ENCODE results near the gene KHDC1L.
"Not testable (repeated sequence)": the region's sequence is repeated elsewhere in the genome, so short reads cannot be mapped to it uniquely, and the experiment has no call there.

Gene KHDC1L, protein sequence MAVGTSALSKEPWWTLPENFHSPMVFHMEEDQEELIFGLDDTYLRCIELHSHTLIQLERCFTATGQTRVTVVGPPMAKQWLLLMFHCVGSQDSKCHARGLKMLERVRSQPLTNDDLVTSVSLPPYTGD

DNA sequence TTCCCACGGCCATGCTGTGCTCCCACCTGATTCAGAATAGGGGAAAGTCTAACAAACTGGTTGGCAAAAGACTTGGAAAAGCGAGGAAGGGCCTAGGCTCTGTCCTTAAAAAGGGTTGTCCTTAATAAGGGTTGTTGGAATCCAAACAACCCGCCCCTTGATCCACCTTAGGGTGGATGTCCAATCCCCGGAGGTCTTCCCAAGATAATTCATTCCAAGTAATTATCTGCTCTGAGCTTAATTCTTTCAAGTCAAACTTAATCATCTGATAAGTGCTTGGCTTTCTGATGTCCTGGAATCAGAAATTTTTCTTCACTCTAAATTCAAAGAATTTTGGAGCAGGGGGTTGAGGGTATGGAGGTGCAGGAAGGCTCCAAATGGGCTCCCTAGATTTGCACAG lies at the start of gene KHDC1L:
TSS of gene KHDC1L (minus strand) at position 101 of the 400 bp plus-strand sequence. CDS start at position 13, 88 bp downstream.
- DNase-seq: no peak

DNA sequence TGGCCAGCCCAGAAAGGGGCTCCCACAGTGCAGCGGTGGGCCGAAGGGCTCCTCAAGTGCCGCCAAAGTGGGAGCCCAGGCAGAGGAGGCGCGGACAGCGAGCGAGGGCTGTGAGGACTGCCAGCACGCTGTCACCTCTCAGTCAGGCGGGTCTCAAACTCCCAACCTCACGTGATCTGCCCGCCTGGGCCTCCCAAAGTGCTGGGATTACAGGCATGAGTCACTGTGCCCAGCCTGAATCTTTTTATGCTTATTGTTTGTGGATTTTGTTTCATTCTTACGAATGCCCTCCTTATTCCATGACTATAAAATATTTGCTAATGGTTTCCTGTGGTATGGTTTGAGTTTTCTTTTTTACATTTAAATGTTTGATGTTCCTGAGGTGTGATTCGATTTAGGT lies 44.0 kb upstream of the KHDC1L start:
- not testable (repeated sequence) for DNase-seq

DNA sequence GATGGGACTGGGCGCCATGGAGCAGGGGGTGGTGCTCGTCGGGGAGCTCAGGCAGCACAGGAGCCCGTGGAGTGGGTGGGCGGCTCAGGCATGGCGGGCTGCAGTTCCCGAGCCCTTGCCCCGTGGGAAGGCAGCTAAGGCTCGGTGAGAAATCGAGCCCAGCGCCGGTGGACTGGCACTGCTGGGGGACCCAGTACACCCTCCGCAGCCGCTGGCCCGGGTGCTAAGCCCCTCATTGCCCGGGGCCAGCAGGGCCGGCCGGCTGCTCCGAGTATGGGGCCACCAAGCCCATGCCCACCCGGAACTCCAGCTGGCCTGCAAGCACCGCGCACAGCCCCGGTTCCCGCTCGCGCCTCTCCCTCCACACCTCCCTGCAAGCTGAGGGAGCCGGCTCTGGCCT lies 43.6 kb upstream of the KHDC1L start:
- not testable (repeated sequence) for DNase-seq

DNA sequence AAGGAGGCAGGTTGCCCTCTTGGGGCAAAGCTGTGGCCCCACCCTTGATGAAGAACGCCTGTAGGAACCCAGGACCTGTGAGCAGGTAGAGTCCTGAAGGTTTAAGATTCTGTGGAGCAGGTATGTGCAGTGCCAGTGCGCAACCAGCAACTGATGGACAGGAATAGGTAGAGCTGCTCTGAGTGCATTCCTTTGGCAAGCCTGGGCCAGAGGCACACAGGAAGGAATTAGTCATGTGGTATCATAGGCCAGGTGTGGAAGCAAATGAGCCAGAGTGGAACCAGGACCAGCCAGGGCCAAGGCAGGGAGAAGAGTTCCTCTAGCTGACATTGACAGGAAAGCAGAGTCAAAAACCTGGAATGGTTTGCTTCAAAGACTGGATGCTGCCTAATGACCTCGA lies 39.1 kb upstream of the KHDC1L start:
- DNase-seq: no peak

DNA sequence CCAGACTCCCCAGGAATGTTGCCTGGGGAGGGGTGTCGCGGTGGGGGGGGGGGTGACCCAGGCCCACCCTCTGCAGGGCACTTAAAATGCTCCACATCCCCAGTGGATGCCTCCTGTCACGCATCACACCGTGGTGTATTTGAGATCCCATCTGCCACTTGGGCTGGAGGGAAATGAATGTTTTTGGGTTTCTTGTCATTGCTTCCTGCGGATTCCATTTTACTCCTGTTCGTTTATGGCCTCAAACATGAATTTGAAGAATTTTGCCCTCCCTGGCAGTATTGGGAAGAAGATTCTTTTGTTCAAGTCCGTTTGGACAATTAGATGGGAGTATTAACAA lies 38.2 kb upstream of the KHDC1L start:
- no peak for DNase-seq

DNA sequence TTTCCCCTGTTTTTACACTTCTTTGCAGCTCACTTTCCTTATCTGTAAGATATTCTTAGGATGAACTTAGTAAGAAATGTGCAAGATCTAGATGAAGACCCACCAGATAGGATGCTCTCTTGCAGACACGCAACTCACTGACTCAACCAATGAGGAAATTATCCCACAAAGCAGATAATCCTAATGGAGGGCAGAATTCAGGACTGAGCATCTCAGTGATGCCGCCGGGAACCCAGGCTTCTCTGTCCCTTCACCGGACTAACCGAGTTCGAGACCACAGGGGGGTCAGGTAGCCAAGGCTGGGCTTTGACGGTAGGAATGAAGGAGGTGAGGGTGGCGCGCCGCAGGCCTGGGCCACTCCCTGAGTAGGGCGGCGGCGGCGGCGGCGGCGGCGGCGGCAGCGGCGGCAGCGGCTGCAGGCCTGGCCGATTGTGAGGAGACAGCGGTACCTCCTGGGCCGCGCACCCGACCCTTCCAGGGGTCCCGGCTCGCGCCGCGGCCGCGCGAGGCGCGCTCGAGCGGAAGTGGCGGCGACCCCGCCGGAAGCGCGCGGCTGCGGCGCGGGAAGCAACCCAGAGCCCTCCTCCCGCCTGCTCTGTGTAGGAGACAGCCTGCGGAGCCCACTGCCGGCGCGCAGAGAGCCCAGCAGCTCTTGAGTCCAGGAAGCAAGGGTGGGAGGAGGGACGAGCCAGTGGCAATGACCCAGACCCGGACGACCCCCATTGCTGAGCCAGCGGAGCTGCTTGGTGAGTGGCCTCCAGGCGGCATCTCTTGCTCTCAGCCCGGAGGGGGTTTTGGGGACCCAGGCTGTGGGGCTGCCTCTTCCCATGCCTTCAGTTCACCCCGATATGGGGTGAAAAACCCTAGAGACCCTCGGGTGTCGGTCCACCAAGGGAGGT lies 37.6 kb upstream of the KHDC1L start, which contains the start of gene KHDC1:
TSS of gene KHDC1 (minus strand) at position 526 of the 899 bp plus-strand sequence. CDS start 20,679 bp downstream, outside the sequence.
- DNase-seq: no peak

DNA sequence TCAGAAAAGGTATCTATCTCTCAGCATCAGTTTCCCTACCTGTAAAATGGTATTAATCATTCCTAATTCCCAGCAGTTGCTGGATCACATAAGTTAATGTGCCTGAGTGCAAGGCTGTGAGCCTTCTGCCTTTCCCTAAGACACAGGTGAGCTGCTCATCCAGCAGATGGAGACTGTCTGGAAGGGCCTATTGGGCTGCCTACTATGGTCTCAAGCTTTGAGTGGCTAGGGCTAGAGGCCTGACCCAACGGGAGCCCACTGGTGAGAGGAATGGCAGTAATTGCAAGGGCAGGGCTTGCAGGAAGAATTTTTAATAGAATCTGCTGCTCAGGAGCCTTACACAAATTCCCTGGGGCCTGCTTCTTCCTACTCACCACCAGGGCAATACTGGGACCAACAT lies 33.4 kb upstream of the KHDC1L start:
- DNase-seq: no peak

DNA sequence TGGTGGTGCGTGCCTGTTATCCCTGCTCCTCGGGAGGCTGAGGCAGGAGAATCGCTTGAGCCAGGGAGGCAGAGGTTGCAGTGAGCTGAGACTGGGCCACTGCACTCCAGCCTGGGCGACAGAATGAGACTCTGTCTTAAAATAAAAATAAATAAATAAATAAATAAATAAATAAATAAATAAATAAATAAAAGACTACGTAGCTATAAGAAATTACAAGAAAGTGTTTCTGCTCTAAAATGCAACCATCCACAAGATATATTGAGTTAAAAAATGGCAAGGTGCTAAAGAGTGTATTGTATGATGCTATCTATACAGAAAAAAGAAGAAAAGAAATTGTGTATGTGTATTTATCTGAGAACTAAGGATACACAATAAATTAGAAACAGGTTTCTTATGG lies 29.0 kb upstream of the KHDC1L start:
- not testable (repeated sequence) for DNase-seq

DNA sequence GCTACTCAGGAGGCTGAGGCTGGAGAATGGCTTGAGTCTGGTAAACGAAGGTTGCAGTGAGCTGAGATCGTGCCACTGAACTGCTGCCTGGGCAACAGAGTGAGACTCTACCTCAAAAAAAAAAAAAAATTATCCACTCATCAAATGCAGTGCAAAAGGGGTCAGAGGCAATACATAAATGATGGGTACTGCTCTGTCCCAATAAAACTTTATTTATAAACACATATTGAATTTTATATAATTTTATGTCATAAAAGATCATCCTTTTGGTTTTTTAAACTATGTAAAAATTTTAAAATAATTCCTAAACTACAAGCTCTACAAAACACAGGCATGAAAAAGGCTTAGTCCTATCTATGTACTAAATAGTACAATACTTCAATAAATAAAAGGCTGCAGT lies 27.4 kb upstream of the KHDC1L start:
- no peak for DNase-seq

DNA sequence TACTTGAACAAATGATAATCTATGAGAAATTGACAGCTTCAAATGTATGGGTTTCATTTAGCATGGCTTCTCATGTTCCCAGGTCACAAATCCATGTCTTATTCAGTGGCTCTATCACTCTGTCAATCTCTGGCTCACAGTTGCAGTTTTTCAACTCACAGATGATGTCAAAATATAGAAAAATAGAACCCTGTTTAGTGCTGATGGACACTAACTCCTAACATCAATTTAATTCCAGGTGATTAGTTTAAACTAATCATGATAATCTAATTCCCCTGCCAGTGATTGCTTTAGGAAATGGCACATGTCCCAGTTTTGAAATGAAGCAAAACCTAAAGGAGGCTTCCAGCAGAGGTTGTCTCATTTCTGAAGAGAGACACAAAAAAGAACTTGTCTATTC lies 24.7 kb upstream of the KHDC1L start:
- no peak for DNase-seq

DNA sequence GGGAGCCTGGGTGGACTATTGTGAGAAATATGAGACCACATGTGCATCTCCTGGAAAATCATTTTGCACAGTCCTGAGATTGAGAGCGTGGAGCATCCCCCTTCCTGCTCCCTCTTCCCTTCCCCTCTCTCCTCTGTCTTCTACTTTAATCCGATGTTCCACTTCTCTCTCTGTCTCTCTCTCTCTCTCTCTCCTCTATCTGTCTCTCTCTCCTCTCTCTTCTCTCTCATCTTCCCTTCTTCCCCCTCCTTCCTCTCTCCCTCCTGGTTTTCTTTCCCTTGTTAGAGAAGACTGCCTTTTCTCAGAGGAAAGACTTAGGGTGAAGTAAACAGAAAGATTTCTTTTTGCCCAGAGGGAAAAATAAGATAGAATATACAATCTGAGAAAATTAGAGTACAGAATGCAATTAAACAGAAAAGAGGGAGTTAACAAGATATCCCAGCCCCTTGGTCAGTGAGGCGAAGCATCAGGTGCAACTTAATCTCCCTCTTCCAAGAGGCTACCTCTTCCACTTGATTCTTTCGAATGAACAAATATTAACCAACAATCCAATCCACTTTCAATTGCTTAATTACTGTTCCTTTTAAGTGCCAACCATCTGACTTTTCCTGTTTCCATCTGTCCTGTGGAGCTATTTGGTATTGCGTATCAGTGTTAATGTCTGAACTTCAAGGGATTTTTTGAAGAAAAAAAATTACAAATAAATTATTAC lies 23.1 kb upstream of the KHDC1L start:
- DNase-seq: no peak

DNA sequence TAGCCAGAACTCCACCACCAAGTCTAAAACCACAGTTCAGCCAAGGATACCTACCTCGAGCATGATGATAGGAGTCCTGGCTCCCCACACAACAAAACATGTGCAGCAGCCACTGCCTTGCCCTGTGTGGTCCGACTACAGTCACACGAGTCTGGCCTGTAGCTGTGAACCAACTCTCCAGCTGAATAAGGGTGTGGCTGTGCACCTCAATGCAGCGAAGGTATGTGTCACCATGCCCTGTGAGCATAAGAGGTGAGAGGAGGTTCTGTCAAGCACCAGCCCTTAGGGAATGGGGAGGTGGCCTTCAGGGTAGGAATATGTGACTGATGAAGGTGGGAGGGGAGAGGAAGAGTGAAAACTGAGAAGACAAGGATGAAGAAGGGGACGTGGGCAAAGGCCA lies 16.7 kb upstream of the KHDC1L start:
- no peak for DNase-seq

DNA sequence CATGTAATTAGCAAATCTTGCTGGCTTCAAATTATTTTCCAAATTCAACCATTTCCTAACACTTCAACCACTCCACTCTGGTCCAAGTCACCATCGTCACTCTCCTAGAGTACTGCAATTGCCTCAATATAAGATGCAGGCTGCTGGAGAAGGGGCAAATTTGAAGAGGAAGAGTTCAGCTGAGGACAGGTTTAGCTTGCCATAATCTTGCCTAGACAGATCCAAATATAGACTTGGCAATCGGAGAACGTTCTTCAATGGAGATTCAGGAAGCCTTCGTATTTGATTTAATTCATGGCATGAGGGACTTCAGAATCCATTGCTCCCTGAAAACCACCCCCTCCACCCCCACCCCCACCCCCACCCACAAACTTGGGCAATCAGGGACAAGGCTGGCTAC lies 15.4 kb upstream of the KHDC1L start:
- no peak for DNase-seq

DNA sequence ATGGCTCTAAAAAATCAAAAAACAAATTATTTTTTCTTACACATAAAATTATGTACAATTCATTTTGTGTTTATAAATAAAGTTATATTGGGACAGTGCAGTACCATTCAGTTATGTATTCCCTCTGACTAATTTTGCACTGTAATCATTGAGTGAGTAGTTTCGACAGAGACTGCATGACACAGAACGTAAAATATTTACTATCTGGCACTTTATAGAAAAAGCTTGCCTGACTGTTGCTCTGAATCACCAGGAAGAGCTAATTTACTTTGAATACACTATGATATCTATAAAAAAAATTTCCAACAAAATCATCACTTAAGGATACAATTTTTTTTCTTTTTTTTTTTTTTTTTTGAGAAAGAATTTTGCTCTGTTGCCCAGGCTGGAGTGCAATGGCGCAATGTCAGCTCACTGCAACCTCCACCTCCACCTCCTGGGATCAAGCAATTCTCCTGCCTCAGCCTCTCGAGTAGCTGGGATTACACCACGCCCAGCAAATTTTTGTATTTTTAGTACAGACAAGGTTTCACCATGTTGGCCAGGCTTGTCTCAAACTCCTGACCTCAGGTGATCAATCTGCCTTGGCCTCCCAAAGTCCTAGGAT lies 11.0 kb upstream of the KHDC1L start:
- no peak for DNase-seq

DNA sequence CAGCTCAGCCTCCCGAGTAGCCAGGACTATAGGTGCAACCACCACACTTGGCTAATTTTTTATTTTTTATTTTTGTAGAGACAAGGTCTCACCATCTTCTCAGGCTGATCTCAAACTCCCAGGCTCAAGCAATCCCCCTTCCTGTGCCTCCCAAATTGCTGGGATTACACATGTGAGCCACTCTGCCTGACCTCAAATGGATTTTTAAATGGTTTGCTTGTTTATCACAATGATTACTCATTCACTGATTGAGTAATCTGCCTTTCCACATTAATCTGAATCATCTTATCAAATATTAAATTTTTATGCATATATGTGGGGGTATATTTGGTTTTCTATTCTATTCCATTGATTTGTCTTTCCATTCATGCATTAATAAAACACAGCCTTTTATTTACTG lies 9.4 kb upstream of the KHDC1L start:
- no peak for DNase-seq

DNA sequence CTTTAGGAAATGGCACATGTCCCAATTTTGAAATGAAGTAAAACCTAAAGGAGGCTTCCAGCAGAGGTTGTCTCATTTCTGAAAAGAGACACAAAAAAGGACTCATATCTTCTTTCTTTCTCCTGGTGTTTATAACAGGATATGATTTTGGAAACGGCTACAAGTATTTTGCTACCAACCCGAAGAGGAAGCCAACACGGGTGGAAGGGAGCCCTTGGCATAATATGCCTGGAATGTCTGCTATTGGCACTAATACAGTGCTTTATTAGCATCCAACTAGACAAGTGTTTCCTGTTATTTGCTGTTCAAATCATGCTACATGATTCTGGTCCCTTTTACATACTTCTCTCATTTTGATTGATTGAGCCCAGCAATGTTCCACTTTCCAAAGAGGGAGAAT lies 8.7 kb upstream of the KHDC1L start:
- not testable (repeated sequence) for DNase-seq

DNA sequence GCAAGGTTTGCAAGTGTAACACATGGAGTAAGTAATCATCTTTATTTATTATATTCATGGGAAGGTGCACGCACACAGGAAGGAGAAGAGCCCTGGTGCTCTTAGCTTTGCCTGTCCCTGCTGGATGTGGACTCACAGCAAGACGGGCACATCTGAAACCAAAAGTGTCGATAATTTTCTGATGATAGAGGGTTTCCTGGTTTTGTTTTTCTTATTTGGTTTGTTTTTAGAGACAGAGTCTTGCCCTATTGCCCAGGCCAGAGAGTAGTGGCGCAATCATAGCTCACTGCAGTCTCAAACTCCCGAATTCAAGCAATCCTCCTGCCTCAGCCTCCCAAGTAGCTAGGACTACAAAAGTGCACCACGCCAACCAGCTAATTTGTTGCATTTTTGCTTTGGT lies 7.8 kb upstream of the KHDC1L start:
- no peak for DNase-seq

DNA sequence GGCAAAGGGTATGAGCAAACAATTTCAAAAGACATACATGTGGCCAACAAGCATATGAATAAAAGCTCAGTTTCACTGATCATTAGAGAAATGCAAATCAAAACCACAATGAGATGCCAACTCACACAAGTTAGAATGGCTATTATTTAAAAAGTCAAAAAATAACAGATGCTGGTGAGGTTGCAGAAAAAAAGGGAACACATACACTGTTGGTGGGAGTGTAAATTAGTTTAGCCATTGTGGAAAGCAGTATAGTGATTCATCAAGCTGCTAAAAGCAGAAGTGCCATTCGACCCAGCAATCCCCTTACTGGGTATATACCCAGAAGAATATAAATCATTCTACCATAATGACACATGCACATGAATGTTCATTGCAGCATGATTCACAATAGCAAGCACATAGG lies 6.7 kb upstream of the KHDC1L start:
- no peak for DNase-seq

DNA sequence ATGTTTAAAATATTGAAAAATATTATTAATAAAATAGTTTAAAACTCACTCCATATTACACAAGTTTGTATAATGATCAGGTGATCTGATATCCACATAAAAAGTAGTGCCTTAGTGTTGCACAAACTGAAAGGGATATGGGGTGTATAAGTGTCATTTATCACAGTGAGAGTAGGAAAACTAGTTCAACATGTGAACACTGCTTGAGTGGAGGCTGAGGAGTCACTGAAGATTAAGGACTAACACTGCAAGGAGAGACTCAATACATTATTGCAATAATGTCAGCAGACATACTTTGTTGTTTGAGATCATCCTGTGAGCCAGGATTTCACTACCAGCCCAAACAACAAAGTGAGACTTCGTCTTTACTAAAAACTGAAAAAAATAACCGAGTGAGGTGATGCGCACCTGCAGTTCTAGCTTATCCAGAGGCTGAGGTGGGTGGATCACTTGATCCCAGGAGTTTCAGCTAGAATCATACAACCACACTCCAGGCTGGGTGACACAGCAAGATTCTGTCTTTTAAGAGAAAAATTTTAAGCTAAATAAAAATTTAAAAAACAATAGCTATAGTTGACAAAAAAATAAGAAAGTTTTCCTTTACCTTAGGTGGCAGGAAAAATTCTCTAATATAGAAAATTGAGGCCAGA lies 2.4 kb upstream of the KHDC1L start:
- no peak for DNase-seq

DNA sequence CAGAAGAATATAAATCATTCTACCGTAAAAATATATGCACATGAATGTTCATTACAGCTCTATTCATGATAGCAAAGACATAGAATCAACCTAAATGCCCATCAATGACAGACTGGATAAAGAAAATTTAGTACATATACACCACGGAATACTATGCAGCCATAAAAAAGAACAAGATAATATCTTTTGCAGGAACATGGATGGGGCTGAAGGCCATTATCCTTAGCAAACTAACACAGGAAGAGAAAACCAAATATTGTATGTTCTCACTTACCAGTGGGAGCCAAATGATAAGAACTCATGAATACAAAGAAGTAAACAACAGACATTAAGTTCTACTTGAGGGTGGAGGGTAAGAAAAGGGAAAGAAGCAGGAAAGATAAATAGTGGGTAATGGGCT lies 8.4 kb downstream of the KHDC1L start:
- no peak for DNase-seq

DNA sequence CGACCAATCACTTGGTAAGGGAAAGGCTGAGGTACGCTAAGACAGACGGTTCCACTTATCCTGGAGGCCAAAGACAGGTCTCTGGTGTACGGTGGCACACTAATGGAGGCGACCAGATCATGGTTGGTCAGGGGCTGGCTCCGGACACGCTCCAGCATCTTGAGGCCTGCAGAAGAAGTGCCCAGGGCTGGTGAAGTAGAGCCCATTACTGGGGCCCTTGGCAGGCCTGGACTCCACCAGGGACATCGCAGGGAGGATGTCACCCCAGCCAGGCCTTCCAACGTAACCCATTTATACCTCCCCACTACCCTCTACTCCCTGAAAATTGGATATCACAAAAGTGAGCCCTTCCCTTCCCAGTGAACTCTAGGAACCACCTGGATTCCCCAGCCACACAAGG lies 16.2 kb downstream of the KHDC1L start:
- DNase-seq: no peak

DNA sequence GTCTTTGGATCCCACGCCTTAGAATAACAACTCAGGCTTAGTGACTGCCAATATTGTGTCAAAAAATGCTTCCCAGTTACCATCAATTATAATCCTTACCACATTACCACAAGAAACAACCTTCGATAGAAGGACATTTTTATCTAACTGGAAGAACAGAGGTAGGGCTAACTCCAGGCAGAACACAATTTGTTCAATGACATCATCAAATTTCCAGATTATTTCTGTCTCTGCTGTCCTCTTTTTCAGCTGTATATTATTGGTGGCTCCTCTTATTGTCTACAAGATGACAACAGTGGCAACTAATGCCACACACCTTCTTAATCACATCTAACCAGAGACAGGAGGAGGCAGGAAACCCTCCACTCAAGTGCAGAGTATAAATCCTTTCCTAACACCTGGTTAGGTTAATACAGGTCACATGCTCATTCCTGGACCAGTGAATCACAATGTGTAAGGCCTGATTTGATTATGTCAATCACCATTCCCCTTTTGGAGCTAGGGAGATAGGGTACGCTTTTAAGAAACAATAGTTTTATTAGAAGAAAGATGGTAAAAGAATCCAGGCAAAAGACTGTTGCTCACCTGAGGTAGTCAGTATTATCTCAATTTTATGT lies 18.0 kb downstream of the KHDC1L start:
- no peak for DNase-seq

DNA sequence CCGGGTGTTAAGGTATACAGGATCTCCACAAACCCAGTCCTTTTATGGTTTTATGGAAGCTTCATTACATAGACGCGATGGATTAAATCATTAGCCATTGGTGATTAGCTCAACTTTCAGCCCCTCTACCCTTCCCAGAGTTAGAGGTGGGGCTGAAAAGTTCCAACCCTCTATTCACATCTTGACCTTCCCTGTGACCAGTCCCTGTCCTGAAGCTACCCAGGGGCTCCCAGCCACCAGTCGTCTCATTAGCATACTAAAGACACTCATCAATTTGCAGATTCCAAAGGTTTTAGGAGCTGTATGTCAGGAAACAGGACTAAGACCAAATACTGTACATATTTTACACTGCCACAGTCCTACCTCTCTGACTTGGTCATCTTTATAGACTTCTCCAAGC lies 21.0 kb downstream of the KHDC1L start:
- no peak for DNase-seq
